Caco-2 (cell line): ENCODE measurements around the gene GPR142. TPM values are rescaled to one million over a fixed set of nuclear protein-coding genes. Genes with fewer than 3 reads are reported as not detected.

Experiments
- BruUV-seq: library from RNA; stranded (reverse); fragments of 400-500 nt; replicated peaks from 2 replicates; lab custom pipeline; 2021; lab: Mats Ljungman, UMichigan
- CTCF ChIA-PET: fragments of 300-600 bp; sonication (Branson Sonifier 250); formaldehyde crosslinking; loops from one replicate; lab custom pipeline; 2022; ENCODE audit warnings: antibody characterized with exemption; lab: Charles Lee
- POLR2A ChIA-PET: fragments of 300-600 bp; sonication (Branson Sonifier 250); formaldehyde crosslinking; loops from one replicate; lab custom pipeline; 2022; ENCODE audit warnings: antibody characterized with exemption; lab: Charles Lee
- DNase-seq, 2 experiments: peaks; one replicate each; pipeline versions ENCODE4 v3.0.0 to v3.0.0-alpha.2; 2020 to 2022
- H3K27me3 ChIP-seq: replicated peaks from 2 replicates; pipeline ENCODE4 v1.6.0; 2011; ENCODE audit warnings: low read length; ENCODE audit not compliant: control insufficient read depth, insufficient read depth
- H3K36me3 ChIP-seq: 2 replicates; pipeline ENCODE4 v1.5.1; 2011; ENCODE audit warnings: low read length; ENCODE audit not compliant: control insufficient read depth, insufficient read depth
- H3K4me1 ChIP-seq: fragments of 250-450 bp; sonication (Bioruptor Pico); 2 replicates; pipeline ENCODE4 v1.5.1; 2020; ENCODE audit warnings: mild to moderate bottlenecking
- H3K4me3 ChIP-seq: 2 replicates; pipeline ENCODE4 v1.5.1; 2011; ENCODE audit warnings: low read depth, mild to moderate bottlenecking, control low read depth, low read length
- H3K9me3 ChIP-seq: fragments of 250-450 bp; sonication (Bioruptor Pico); 2 replicates; pipeline ENCODE4 v1.5.1; 2020; ENCODE audit warnings: mild to moderate bottlenecking, moderate library complexity
- H3K27ac Mint-ChIP-seq: one replicate; pipeline ENCODE4 v1.8.0; 2022; ENCODE audit warnings: mixed read lengths; ENCODE audit not compliant: unreplicated experiment
- H3K27me3 Mint-ChIP-seq: one replicate; pipeline ENCODE4 v1.8.0; 2022; ENCODE audit warnings: mixed read lengths; ENCODE audit not compliant: insufficient read depth, unreplicated experiment
- H3K36me3 Mint-ChIP-seq: one replicate; pipeline ENCODE4 v1.8.0; 2022; ENCODE audit warnings: mild to moderate bottlenecking, mixed read lengths; ENCODE audit not compliant: insufficient read depth, unreplicated experiment
- H3K4me1 Mint-ChIP-seq: one replicate; pipeline ENCODE4 v1.8.0; 2022; ENCODE audit warnings: low read depth, mixed read lengths; ENCODE audit not compliant: unreplicated experiment
- H3K4me3 Mint-ChIP-seq: one replicate; pipeline ENCODE4 v1.8.0; 2022; ENCODE audit warnings: mild to moderate bottlenecking, moderate library complexity, mixed read lengths; ENCODE audit not compliant: unreplicated experiment
- H3K9me3 Mint-ChIP-seq: one replicate; pipeline ENCODE4 v1.8.0; 2022; ENCODE audit warnings: mixed read lengths; ENCODE audit not compliant: unreplicated experiment
- intact Hi-C: fragments of 100-400 bp; cut with micrococcal nuclease; formaldehyde crosslinking; loops from one replicate; pipeline ENCODE4 v1.10.0; 2022; ENCODE audit not compliant: unreplicated experiment
- total RNA-seq: library from RNA; stranded (reverse); gene quantifications from 2 replicates; pipeline ENCODE4 v1.2.3, GENCODE V29; 2022
- TF ChIP-seq, protein P1 (sequence below), 2 experiments: fragments of 200-600 bp in 1 of 2; IDR thresholded peaks; 1 replicate in 1 of 2; 2 replicates in 1 of 2; pipeline versions ENCODE4 v1.5.1 to v1.8.0; 2011 to 2022; ENCODE audit warnings: antibody characterized with exemption in 1 of 2, control low read depth in 1 of 2, inconsistent platforms in 1 of 2, low read depth in 1 of 2, low read length in 1 of 2, mild to moderate bottlenecking in 1 of 2, moderate library complexity in 1 of 2; ENCODE audit not compliant: insufficient read depth in 1 of 2, severe bottlenecking in 1 of 2, unreplicated experiment in 1 of 2

The GPR142 gene
- total RNA-seq, 1 experiment from 2014 or later, result not detected

DNA sequence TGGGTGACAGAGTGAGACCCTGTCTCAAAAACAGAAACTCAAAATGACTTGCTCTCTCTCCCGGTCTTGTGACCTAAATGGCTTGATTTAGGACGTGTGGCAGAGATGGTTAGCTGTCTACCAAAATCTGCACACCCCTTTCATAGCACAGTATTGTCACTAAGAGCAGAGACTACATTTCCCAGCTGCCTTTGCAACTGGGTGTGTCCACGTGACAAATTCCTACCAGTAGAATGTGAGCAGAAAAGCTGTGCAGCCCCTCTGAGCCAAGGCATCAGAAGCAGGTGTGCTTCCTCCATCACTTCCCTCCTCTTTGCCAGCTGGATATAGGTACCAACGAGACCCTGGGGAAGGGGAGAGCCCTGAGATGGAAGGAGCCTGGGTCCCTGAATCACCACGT is 25.5 kb downstream of the GPR142 start:
- Histone ChIP-seq H3K9me3 (no peaks in the 10 kb centered on the region), H3K36me3 (no peaks in the 10 kb centered on the region), H3K4me3 (no peak overlapping the region), H3K27me3 (no peaks in the 10 kb centered on the region), H3K4me1 (no peaks in the 10 kb centered on the region; the same call in 1 of the 2 replicates)
- ChIA-PET POLR2A (no interaction called here), CTCF (interaction anchor here (0.6 to 2.2 kb wide), 2 partner anchors 12 to 73 kb away, joined by 4 to 9 read pairs; no protein-coding TSS in a partner anchor)
- H3K36me3 Mint-ChIP-seq, result no peaks in the 10 kb centered on the region
- TF ChIP-seq, protein P1, sequence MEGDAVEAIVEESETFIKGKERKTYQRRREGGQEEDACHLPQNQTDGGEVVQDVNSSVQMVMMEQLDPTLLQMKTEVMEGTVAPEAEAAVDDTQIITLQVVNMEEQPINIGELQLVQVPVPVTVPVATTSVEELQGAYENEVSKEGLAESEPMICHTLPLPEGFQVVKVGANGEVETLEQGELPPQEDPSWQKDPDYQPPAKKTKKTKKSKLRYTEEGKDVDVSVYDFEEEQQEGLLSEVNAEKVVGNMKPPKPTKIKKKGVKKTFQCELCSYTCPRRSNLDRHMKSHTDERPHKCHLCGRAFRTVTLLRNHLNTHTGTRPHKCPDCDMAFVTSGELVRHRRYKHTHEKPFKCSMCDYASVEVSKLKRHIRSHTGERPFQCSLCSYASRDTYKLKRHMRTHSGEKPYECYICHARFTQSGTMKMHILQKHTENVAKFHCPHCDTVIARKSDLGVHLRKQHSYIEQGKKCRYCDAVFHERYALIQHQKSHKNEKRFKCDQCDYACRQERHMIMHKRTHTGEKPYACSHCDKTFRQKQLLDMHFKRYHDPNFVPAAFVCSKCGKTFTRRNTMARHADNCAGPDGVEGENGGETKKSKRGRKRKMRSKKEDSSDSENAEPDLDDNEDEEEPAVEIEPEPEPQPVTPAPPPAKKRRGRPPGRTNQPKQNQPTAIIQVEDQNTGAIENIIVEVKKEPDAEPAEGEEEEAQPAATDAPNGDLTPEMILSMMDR (IDR thresholded peaks at IDR 0.05; ENCODE audit: insufficient read depth in 1 of 2, low read depth in 1 of 2, low read length in 1 of 2, severe bottlenecking in 1 of 2, unreplicated experiment in 1 of 2), result no peak
- H3K27me3 Mint-ChIP-seq, result peaks cover 3% of the 10 kb centered on the region
- H3K4me3 Mint-ChIP-seq, result no peak overlapping the region
- H3K27ac Mint-ChIP-seq, result no peak overlapping the region
- no peak for DNase-seq
- intact Hi-C loops, result no loop called here
- no peaks in the 10 kb centered on the region for H3K9me3 Mint-ChIP-seq
- no TSS peak for BruUV-seq
- peaks cover 6% of the 10 kb centered on the region for H3K4me1 Mint-ChIP-seq

DNA sequence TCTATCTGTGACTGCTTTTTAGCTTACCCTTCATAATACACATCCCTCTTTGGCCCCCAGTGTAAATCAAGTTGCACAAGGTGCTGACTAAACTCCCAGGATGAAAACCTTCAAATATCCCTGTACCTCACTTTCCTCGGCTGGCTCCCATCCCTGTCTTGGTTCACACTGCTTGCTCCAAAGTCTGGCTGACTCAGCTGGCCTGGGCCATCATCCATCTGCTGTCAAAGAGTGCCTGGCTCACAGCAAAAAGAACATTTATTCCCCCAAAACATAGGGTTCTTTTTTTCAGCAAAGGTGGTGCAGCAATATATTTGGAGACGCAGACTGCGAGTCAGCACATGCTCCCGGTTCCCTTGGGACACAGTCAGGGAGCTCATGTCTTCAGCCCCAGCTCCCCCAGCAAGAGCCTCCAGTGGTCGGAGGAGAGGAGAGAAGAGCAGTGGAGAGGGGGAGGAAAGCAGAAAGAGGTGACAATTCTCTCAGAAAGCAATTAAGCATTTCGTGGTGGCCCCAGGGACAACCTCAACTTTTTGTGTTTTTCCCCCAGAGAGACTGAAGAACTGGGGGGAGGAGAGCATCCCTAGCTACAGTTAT is 26.1 kb downstream of the GPR142 start:
- H3K27me3 ChIP-seq, result no peaks in the 10 kb centered on the region
- POLR2A ChIA-PET, result no interaction called here
- no peaks in the 10 kb centered on the region for H3K9me3 ChIP-seq
- no peaks in the 10 kb centered on the region; the same call in 1 of the 2 replicates for H3K4me1 ChIP-seq
- Mint-ChIP-seq H3K9me3 (no peaks in the 10 kb centered on the region), H3K27me3 (peaks cover 3% of the 10 kb centered on the region), H3K27ac (no peak overlapping the region), H3K4me1 (peaks cover 6% of the 10 kb centered on the region), H3K36me3 (no peaks in the 10 kb centered on the region), H3K4me3 (no peak overlapping the region)
- no peak overlapping the region for H3K4me3 ChIP-seq
- no peak for DNase-seq
- no TSS peak for BruUV-seq
- no peaks in the 10 kb centered on the region; the same call in 1 of the 2 replicates for H3K36me3 ChIP-seq
- CTCF ChIA-PET, result interaction anchor here (2.2 kb wide), 1 partner anchor 13 kb away, joined by 9 read pairs; no protein-coding TSS in a partner anchor
- intact Hi-C loops, result no loop called here
- TF ChIP-seq, protein P1 (IDR thresholded peaks at IDR 0.05; ENCODE audit: insufficient read depth in 1 of 2, low read depth in 1 of 2, low read length in 1 of 2, severe bottlenecking in 1 of 2, unreplicated experiment in 1 of 2), result no peak

DNA sequence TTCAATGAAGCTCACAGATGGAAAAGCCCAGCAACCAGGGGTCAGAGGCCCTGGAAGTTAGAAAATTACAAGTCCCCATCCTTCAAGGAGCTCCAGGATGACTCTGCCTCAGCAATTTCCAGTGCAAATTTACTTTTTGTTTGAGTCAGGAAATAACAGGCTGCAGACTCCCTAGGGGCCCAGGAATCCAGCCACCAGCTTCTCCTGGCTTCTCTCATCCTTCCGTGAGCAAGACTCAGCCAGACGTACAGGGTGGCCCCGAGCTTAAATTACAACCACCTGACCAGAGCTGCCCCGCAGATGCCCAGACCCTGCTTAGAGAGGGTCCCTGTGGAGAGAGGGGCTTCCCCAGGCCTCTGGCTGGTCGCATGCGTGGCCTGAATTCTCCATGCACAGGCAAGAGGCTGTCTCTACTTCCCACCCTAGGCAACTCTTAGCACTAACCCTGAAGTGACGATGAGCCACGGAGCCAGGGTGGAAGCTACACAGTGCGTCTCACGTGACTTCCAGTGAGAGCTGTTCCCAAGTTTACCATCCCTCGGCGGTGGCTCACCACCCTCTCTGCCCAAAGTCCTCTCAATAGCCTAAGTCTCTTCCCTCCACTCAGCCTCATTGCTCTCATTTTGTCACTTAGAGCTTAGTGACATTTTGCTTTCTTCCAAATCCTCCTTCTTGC is 27.1 kb downstream of the GPR142 start:
- Histone ChIP-seq H3K4me1 (no peaks in the 10 kb centered on the region; the same call in 1 of the 2 replicates), H3K4me3 (no peak overlapping the region), H3K27me3 (no peaks in the 10 kb centered on the region), H3K9me3 (no peaks in the 10 kb centered on the region), H3K36me3 (no peaks in the 10 kb centered on the region; the same call in 1 of the 2 replicates)
- Mint-ChIP-seq H3K27me3 (peaks cover 3% of the 10 kb centered on the region), H3K4me1 (peaks cover 6% of the 10 kb centered on the region), H3K4me3 (no peak overlapping the region), H3K36me3 (no peaks in the 10 kb centered on the region), H3K27ac (no peak overlapping the region), H3K9me3 (no peaks in the 10 kb centered on the region)
- ChIA-PET POLR2A (no interaction called here), CTCF (interaction anchor here (0.6 kb wide), 1 partner anchor 383 kb away, joined by 3 read pairs; no protein-coding TSS in a partner anchor)
- no TSS peak for BruUV-seq
- DNase-seq, result no peak
- TF ChIP-seq, protein P1 (IDR thresholded peaks at IDR 0.05; ENCODE audit: insufficient read depth in 1 of 2, low read depth in 1 of 2, low read length in 1 of 2, severe bottlenecking in 1 of 2, unreplicated experiment in 1 of 2), result no peak
- intact Hi-C loops, result no loop called here
